Fibroblast of skin of scalp (primary cell): Measurements from ENCODE around the gene RFFL.

ENCODE experiments used
- DNase-seq: peaks from one replicate; pipeline ENCODE4 v3.0.0-alpha.2; 2013

Gene RFFL

GRCh38 chr17:34961093-34961911 lies 102.2 kb downstream of the RFFL start, which contains the start of the genes CCT6B and ZNF830:
Gene CCT6B, minus strand, starts transcription at chr17:34961460. Its CDS starts 67 bp downstream, at chr17:34961393.
Gene ZNF830, plus strand, starts transcription at chr17:34961540. Its CDS starts 27 bp downstream, at chr17:34961567.
- peak; percentile 95 for DNase-seq

- no peak for DNase-seq
These were observed 105.1 kb downstream of the RFFL start for GRCh38 chr17:34958438-34958837.
